Glomerular visceral epithelial cell (primary cell): ENCODE results near the gene IL20RA.

Source experiments
- DNase-seq: peaks from one replicate; pipeline ENCODE4 v3.0.0-alpha.2; 2016; ENCODE audit errors: extremely low spot score

The IL20RA gene

GRCh38 chr6:137008204-137008603 lies 36.6 kb downstream of the IL20RA start:
- no peak for DNase-seq

- DNase-seq, result no peak
These were observed 38.7 kb downstream of the IL20RA start for GRCh38 chr6:137006056-137006455.

- no peak for DNase-seq
These were observed 39.7 kb downstream of the IL20RA start for GRCh38 chr6:137005073-137005472.

- DNase-seq, result no peak
These were observed 42.3 kb downstream of the IL20RA start for GRCh38 chr6:137002505-137002904.

- DNase-seq, result no peak
These were observed 42.8 kb downstream of the IL20RA start for GRCh38 chr6:137001977-137002302.

GRCh38 chr6:137001299-137001976 lies 43.3 kb downstream of the IL20RA start:
- DNase-seq, result no peak

- no peak for DNase-seq
These were observed 43.9 kb downstream of the IL20RA start for GRCh38 chr6:137000825-137001224.

GRCh38 chr6:136995521-136995920 lies 49.2 kb downstream of the IL20RA start:
- no peak for DNase-seq

GRCh38 chr6:136994782-136995181 lies 50.0 kb downstream of the IL20RA start:
- DNase-seq, result no peak

GRCh38 chr6:136992113-136992512 lies 52.7 kb downstream of the IL20RA start:
- no peak for DNase-seq

GRCh38 chr6:136991646-136992045 lies 53.1 kb downstream of the IL20RA start:
- no peak for DNase-seq

- no peak for DNase-seq
These were observed 54.0 kb downstream of the IL20RA start for GRCh38 chr6:136990754-136991153.

- DNase-seq, result no peak
These were observed 54.6 kb downstream of the IL20RA start for GRCh38 chr6:136990242-136990578.

GRCh38 chr6:136989571-136990241 lies 55.1 kb downstream of the IL20RA start:
- DNase-seq, result no peak

- DNase-seq, result no peak
These were observed 57.2 kb downstream of the IL20RA start for GRCh38 chr6:136987526-136987925.

- DNase-seq, result no peak
These were observed 59.3 kb downstream of the IL20RA start for GRCh38 chr6:136985502-136985901.

- no peak for DNase-seq
These were observed 60.2 kb downstream of the IL20RA start for GRCh38 chr6:136984578-136984977.

GRCh38 chr6:136983687-136984086 lies 61.1 kb downstream of the IL20RA start:
- DNase-seq, result no peak

- no peak for DNase-seq
These were observed 61.8 kb downstream of the IL20RA start for GRCh38 chr6:136982928-136983327.

- DNase-seq, result no peak
These were observed 64.7 kb downstream of the IL20RA start for GRCh38 chr6:136980070-136980469.

- no peak for DNase-seq
These were observed 65.6 kb downstream of the IL20RA start for GRCh38 chr6:136979206-136979605.

- no peak for DNase-seq
These were observed 67.7 kb downstream of the IL20RA start for GRCh38 chr6:136977075-136977474.

GRCh38 chr6:136975089-136975715 lies 69.6 kb downstream of the IL20RA start:
- DNase-seq, result no peak
